GM12878 (cell line): Measurements from ENCODE around the gene PAM16. TPM values are rescaled to one million over a fixed set of nuclear protein-coding genes. Genes with fewer than 3 reads are reported as not detected.

ENCODE experiments used
- ATAC-seq: fragments of 200-7000 bp; cut with Tn5 transposase; 3 replicates; pipeline ENCODE4 v1.9.1; 2020; ENCODE audit warnings: mild to moderate bottlenecking, moderate library complexity
- BruUV-seq: library from RNA; stranded (reverse); fragments of 400-500 nt; replicated peaks from 2 replicates; lab custom pipeline; 2021; lab: Mats Ljungman, UMichigan
- CTCF ChIA-PET: fragments of 300-600 bp; sonication (Branson Sonifier 250); formaldehyde crosslinking; extraction: SDS; loops from one replicate; lab custom pipeline; 2021; ENCODE audit warnings: inconsistent platforms; lab: Yijun Ruan, JAX
- POLR2A ChIA-PET: fragments of 350-600 bp; formaldehyde crosslinking; extraction: SDS; loops from one replicate; lab custom pipeline; 2021; ENCODE audit warnings: inconsistent platforms; lab: Charles Lee
- RAD21 ChIA-PET: fragments of 300-600 bp; sonication (Branson Sonifier 250); formaldehyde crosslinking; loops from one replicate; lab custom pipeline; 2023; ENCODE audit warnings: antibody characterized with exemption; ENCODE audit not compliant: unreplicated experiment; lab: Charles Lee
- SMC1A ChIA-PET: fragments of 300-600 bp; sonication (Branson Sonifier 250); formaldehyde crosslinking; loops from one replicate; lab custom pipeline; 2023; ENCODE audit not compliant: unreplicated experiment, uncharacterized antibody; lab: Charles Lee
- DNase-seq: peaks from one replicate; pipeline ENCODE4 v3.0.0-alpha.2; 2011; ENCODE audit warnings: low read depth, low spot score
- FAIRE-seq: peaks from 3 replicates; lab custom pipeline; 2011; peaks lifted over from hg19 to GRCh38; lab: Jason Lieb, UNC
- H2AFZ ChIP-seq: 2 replicates; pipeline ENCODE4 v1.6.0; 2011; ENCODE audit warnings: low read depth, low read length, control low read depth; ENCODE audit not compliant: control insufficient read depth
- H3K27ac ChIP-seq: 2 replicates; pipeline ENCODE4 v1.5.1; 2011; ENCODE audit warnings: control low read depth; ENCODE audit not compliant: control insufficient read depth, insufficient read depth
- H3K27me3 ChIP-seq, 2 experiments: replicated peaks in 1 of 2; 2 replicates each; pipeline versions ENCODE4 v1.6.0 to v1.6.1; 2011; ENCODE audit warnings: low read length in 1 of 2; ENCODE audit not compliant: control insufficient read depth in 2 of 2, insufficient read depth in 2 of 2
- H3K36me3 ChIP-seq, 2 experiments: 2 replicates each; pipeline ENCODE4 v1.5.1; 2011; ENCODE audit warnings: low read length in 1 of 2; ENCODE audit not compliant: control insufficient read depth in 2 of 2, insufficient read depth in 2 of 2
- H3K4me1 ChIP-seq: 2 replicates; pipeline ENCODE4 v1.6.1; 2011; ENCODE audit warnings: mild to moderate bottlenecking, low read length, moderate library complexity, mixed read lengths; ENCODE audit not compliant: control insufficient read depth, insufficient read depth
- H3K4me2 ChIP-seq: 2 replicates; pipeline ENCODE4 v1.6.0; 2011; ENCODE audit warnings: control low read depth; ENCODE audit not compliant: control insufficient read depth, insufficient read depth
- H3K4me3 ChIP-seq: fragments of 200-600 bp; sonication (generic); 2 replicates; pipeline ENCODE4 v1.5.1; 2016
- H3K79me2 ChIP-seq: 2 replicates; pipeline ENCODE4 v1.6.0; 2011; ENCODE audit warnings: low read length; ENCODE audit not compliant: control insufficient read depth, insufficient read depth
- H3K9ac ChIP-seq: 2 replicates; pipeline ENCODE4 v1.8.0; 2011; ENCODE audit warnings: low read length, control low read depth, mixed read lengths; ENCODE audit not compliant: control insufficient read depth, insufficient read depth
- H3K9me3 ChIP-seq: replicated peaks from 3 replicates; pipeline ENCODE4 v1.5.1; 2011; ENCODE audit warnings: mild to moderate bottlenecking, low read length; ENCODE audit not compliant: control insufficient read depth, insufficient read depth
- H4K20me1 ChIP-seq: 2 replicates; pipeline ENCODE4 v1.6.0; 2011; ENCODE audit not compliant: control insufficient read depth, insufficient read depth
- GABPA ChIP-seq: IDR thresholded peaks from 2 replicates; pipeline ENCODE4 v1.6.1; 2014; ENCODE audit warnings: antibody characterized with exemption, low read depth, mild to moderate bottlenecking, inconsistent platforms
- IRF3 ChIP-seq: fragments of 450-650 bp; IDR thresholded peaks from 2 replicates; pipeline ENCODE4 v1.6.1; 2014; ENCODE audit warnings: mild to moderate bottlenecking
- MEF2A ChIP-seq: IDR thresholded peaks from 2 replicates; pipeline ENCODE4 v1.6.1; 2011; ENCODE audit warnings: low read depth, mild to moderate bottlenecking, low read length, moderate library complexity; ENCODE audit not compliant: insufficient read depth
- MXI1 ChIP-seq: fragments of 150-350 bp; IDR thresholded peaks from 2 replicates; pipeline ENCODE4 v1.6.1; 2011; ENCODE audit warnings: low read depth, mild to moderate bottlenecking, inconsistent platforms, low read length, improper control_type of control experiment
- MYC ChIP-seq: IDR thresholded peaks from 2 replicates; pipeline ENCODE4 v1.6.1; 2011; ENCODE audit warnings: mild to moderate bottlenecking, low read length, moderate library complexity, inconsistent platforms; ENCODE audit not compliant: insufficient read depth, insufficient replicate concordance, insufficient read length, severe bottlenecking
- NFXL1 ChIP-seq: fragments of 450-650 bp; IDR thresholded peaks from 2 replicates; pipeline ENCODE4 v1.6.1; 2017; ENCODE audit warnings: antibody characterized with exemption, mild to moderate bottlenecking, borderline replicate concordance
- SIN3A ChIP-seq: IDR thresholded peaks from 2 replicates; pipeline ENCODE4 v1.6.1; 2012; ENCODE audit warnings: low read depth, low read length, improper control_type of control experiment
- SMAD5 ChIP-seq: IDR thresholded peaks from 2 replicates; pipeline ENCODE4 v1.6.1; 2016; ENCODE audit warnings: antibody characterized with exemption, low read depth
- SUZ12 ChIP-seq: fragments of 200-600 bp; sonication (generic); IDR thresholded peaks from one replicate; pipeline ENCODE4 v1.6.1; 2018; ENCODE audit warnings: antibody characterized with exemption, mild to moderate bottlenecking; ENCODE audit not compliant: unreplicated experiment
- TAF1 ChIP-seq: IDR thresholded peaks from 2 replicates; pipeline ENCODE4 v1.6.1; 2011; ENCODE audit warnings: mild to moderate bottlenecking, low read depth, low read length, borderline replicate concordance
- TCF12 ChIP-seq: IDR thresholded peaks from 2 replicates; pipeline ENCODE4 v1.6.1; 2011; ENCODE audit warnings: low read depth, mild to moderate bottlenecking, low read length
- TCF7 ChIP-seq: IDR thresholded peaks from 2 replicates; pipeline ENCODE4 v1.6.1; 2014; ENCODE audit warnings: antibody characterized with exemption, borderline replicate concordance
- USF1 ChIP-seq: IDR thresholded peaks from 2 replicates; pipeline ENCODE4 v1.6.1; 2011; ENCODE audit warnings: borderline replicate concordance, low read depth, mild to moderate bottlenecking, moderate library complexity, mixed read lengths, low read length; ENCODE audit not compliant: insufficient read depth; ENCODE audit errors: extremely low read length
- ZSCAN29 ChIP-seq: fragments of 450-650 bp; IDR thresholded peaks from 2 replicates; pipeline ENCODE4 v1.6.1; 2017; ENCODE audit warnings: mild to moderate bottlenecking, moderate library complexity
- WGBS: methylation state at CpG from one replicate; pipeline ENCODE4 v1.1.6; 2016; ENCODE audit warnings: low lambda C conversion rate; ENCODE audit not compliant: insufficient replicate concordance, insufficient coverage; ENCODE audit errors: missing lambda C conversion rate; 5-methylcytosine and 5-hydroxymethylcytosine counted together
- in situ Hi-C: fragments of 300-500 bp; cut with MboI; formaldehyde crosslinking; loops from 9 replicates; pipeline ENCODE4 v1.14.3; 2018; ENCODE audit warnings: mixed read lengths
- intact Hi-C: fragments of 100-400 bp; cut with micrococcal nuclease; formaldehyde crosslinking; loops from one replicate; pipeline ENCODE4 v1.14.2; 2022; ENCODE audit not compliant: unreplicated experiment
- polyA plus RNA-seq, 11 experiments: library from polyadenylated mRNA; depleted of rRNA in 4 of 11; unstranded in 6 of 11; stranded (reverse) in 5 of 11; fragments of >200 nt; fragmentation: Nextera tagmentation in 4 of 11; fragmentation: Illumina TruSeq in 1 of 11; extraction: Ambion mirVana in 4 of 11; extraction: Trizol in 1 of 11; gene quantifications; 1 replicate in 1 of 11; 2 replicates in 10 of 11; pipeline versions ENCODE4 v1.2.1 to v1.2.3, GENCODE V29; 2011 to 2016; ENCODE audit warnings: inconsistent platforms in 2 of 11, missing spikeins in 2 of 11, low read depth in 1 of 11
- total RNA-seq, 4 experiments: library from RNA; depleted of rRNA in 3 of 4; stranded (reverse); fragments of >200 nt in 3 of 4; fragmentation: Illumina TruSeq in 1 of 4; extraction: Trizol in 1 of 4; gene quantifications; 2 replicates each; pipeline versions ENCODE4 v1.2.1 to v1.2.3, GENCODE V29; 2013 to 2021
- TF ChIP-seq, protein P1 (sequence below): fragments of 450-650 bp; IDR thresholded peaks from 2 replicates; pipeline ENCODE4 v1.6.1; 2017; ENCODE audit warnings: low read depth, mild to moderate bottlenecking, moderate library complexity
- TF ChIP-seq, protein P2 (sequence below): fragments of 450-650 bp; formaldehyde crosslinking; IDR thresholded peaks from 2 replicates; pipeline ENCODE4 v1.4.0; 2022; ENCODE audit warnings: mild to moderate bottlenecking, moderate library complexity

Gene PAM16
- total and polyA plus RNA-seq, 10 of the 15 experiments (the other 5 are each of a cell fraction or from before 2014, with no cell fraction given) = 18.5 to 94.3 (median 51.5) TPM

DNA sequence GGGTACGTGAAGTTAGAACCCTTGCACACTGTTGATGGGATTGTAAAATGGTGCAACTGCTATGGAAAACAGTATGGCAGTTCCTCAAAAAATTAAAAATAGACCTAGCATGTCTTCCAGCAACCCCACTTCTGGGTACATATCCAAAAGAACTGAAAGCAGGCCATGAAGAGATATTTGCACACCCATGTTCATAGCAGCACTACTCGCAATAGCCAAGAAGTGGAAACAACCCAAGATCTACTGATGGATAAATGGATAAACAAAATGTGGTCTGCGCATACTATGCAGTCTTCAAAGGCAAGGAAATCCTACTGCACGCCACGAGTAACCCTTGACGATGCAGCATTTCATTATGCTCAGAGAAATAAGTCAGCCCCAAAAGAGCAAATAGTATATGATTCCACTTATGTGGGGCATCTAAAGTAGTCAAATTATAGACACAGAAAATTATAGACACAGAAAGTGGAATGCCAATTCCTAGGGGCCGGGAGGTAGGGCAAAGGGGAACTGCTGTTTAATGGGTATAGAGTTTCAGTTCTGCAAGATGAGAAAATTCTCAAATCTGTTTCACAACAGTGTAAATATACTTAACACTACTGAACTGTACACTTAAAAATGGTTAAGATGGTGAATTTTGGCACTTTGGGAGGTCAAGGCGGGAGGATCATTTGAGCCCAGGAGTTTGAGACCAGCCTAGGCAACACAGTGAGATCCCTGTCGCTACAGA, 48.0 kb upstream of the PAM16 start:
- Histone ChIP-seq H3K4me1 (no peaks in the 10 kb centered on the region), H2AFZ (no peak overlapping the region), H3K9ac (no peak overlapping the region), H3K4me3 (no peak overlapping the region), H3K79me2 (no peaks in the 10 kb centered on the region), H3K27ac (no peak overlapping the region), H3K36me3 (peaks cover 14 to 21% of the 10 kb centered on the region in 2 experiments), H3K27me3 (no peaks in the 10 kb centered on the region), H3K4me2 (no peak overlapping the region), H3K9me3 (no peaks in the 10 kb centered on the region), H4K20me1 (no peaks in the 10 kb centered on the region; the same call in 1 of the 2 replicates)
- no peak for FAIRE-seq
- TSS peak; percentile 36 for BruUV-seq
- RAD21 ChIA-PET = interaction anchor here (1.1 to 1.7 kb wide), 2 partner anchors 19 to 53 kb away, joined by 3 to 4 read pairs; no protein-coding TSS in a partner anchor
- in situ Hi-C loops = loop anchor here (5.0 kb wide), 2 partner anchors 37 to 112 kb away; no protein-coding TSS in a partner anchor
- DNase-seq = no peak
- POLR2A ChIA-PET = no interaction called here
- 92% methylated on average over 9 of the region's 9 CpGs for WGBS
- SMC1A ChIA-PET = interaction anchor here (1.0 to 1.1 kb wide), 2 partner anchors 12 to 87 kb away, joined by 3 to 4 read pairs; no protein-coding TSS in a partner anchor
- no peak for ATAC-seq
- CTCF ChIA-PET = interaction anchor here (0.7 to 1.4 kb wide), 4 partner anchors 10 to 176 kb away, joined by 3 to 5 read pairs (median 4); no protein-coding TSS in a partner anchor
- intact Hi-C loops = no loop called here
- TF ChIP-seq, protein P1, sequence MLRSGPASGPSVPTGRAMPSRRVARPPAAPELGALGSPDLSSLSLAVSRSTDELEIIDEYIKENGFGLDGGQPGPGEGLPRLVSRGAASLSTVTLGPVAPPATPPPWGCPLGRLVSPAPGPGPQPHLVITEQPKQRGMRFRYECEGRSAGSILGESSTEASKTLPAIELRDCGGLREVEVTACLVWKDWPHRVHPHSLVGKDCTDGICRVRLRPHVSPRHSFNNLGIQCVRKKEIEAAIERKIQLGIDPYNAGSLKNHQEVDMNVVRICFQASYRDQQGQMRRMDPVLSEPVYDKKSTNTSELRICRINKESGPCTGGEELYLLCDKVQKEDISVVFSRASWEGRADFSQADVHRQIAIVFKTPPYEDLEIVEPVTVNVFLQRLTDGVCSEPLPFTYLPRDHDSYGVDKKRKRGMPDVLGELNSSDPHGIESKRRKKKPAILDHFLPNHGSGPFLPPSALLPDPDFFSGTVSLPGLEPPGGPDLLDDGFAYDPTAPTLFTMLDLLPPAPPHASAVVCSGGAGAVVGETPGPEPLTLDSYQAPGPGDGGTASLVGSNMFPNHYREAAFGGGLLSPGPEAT = no peak
- no peak for TF ChIP-seq IRF3
- no peak for TF ChIP-seq TCF12
- no peak for TF ChIP-seq SUZ12
- TF ChIP-seq, protein P2, sequence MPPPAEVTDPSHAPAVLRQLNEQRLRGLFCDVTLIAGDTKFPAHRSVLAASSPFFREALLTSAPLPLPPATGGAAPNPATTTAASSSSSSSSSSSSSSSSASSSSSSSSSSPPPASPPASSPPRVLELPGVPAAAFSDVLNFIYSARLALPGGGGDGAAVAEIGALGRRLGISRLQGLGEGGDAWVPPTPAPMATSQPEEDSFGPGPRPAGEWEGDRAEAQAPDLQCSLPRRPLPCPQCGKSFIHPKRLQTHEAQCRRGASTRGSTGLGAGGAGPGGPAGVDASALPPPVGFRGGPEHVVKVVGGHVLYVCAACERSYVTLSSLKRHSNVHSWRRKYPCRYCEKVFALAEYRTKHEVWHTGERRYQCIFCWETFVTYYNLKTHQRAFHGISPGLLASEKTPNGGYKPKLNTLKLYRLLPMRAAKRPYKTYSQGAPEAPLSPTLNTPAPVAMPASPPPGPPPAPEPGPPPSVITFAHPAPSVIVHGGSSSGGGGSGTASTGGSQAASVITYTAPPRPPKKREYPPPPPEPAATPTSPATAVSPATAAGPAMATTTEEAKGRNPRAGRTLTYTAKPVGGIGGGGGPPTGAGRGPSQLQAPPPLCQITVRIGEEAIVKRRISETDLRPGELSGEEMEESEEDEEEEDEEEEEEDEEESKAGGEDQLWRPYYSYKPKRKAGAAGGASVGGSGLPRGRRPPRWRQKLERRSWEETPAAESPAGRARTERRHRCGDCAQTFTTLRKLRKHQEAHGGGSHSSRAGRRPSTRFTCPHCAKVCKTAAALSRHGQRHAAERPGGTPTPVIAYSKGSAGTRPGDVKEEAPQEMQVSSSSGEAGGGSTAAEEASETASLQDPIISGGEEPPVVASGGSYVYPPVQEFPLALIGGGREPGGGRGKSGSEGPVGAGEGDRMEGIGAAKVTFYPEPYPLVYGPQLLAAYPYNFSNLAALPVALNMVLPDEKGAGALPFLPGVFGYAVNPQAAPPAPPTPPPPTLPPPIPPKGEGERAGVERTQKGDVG (CRISPR knock-in tag) = no peak
- no peak for TF ChIP-seq TCF7
- no peak for TF ChIP-seq SIN3A
- TF ChIP-seq ZSCAN29 = no peak
- TF ChIP-seq SMAD5 = no peak
- TF ChIP-seq MYC = no peak
- no peak for TF ChIP-seq GABPA
- TF ChIP-seq NFXL1 = no peak
- TF ChIP-seq USF1 = no peak
- no peak for TF ChIP-seq MXI1
- no peak for TF ChIP-seq TAF1
- no peak for TF ChIP-seq MEF2A
